Neutrophil (primary cell): ENCODE results near the gene AGRN.
"Not testable (repeated sequence)": the region's sequence is repeated elsewhere in the genome, so short reads cannot be mapped to it uniquely, and the experiment has no call there.

Experiments
- H3K27ac ChIP-seq: fragments of 200-600 bp; sonication (generic); 2 replicates; pipeline ENCODE4 v1.5.1; 2016; ENCODE audit warnings: mild to moderate bottlenecking, moderate library complexity
- H3K27me3 ChIP-seq: fragments of 200-600 bp; sonication (generic); 2 replicates; pipeline ENCODE4 v1.6.0; 2016; ENCODE audit warnings: mild to moderate bottlenecking
- H3K36me3 ChIP-seq: fragments of 200-600 bp; sonication (generic); 2 replicates; pipeline ENCODE4 v1.5.1; 2017
- H3K4me1 ChIP-seq, 2 experiments: fragments of 200-600 bp in 1 of 2; sonication (generic) in 1 of 2; 1 replicate in 1 of 2; 2 replicates in 1 of 2; pipeline versions ENCODE4 v1.5.1 to v1.6.1; 2013 to 2016; ENCODE audit warnings: low read depth in 1 of 2, low read length in 1 of 2, mild to moderate bottlenecking in 1 of 2, moderate library complexity in 1 of 2; ENCODE audit not compliant: control insufficient read depth in 1 of 2, insufficient read depth in 1 of 2
- H3K4me3 ChIP-seq, 2 experiments: fragments of 200-600 bp in 1 of 2; sonication (generic) in 1 of 2; 1 replicate in 1 of 2; 2 replicates in 1 of 2; pipeline ENCODE4 v1.5.1; 2013 to 2016; ENCODE audit warnings: low read depth in 1 of 2, low read length in 1 of 2, mild to moderate bottlenecking in 1 of 2, moderate library complexity in 1 of 2
- H3K9me3 ChIP-seq: fragments of 200-600 bp; sonication (generic); 2 replicates; pipeline ENCODE4 v1.5.1; 2016
- TF ChIP-seq, protein P1 (sequence below): fragments of 200-600 bp; sonication (generic); IDR thresholded peaks from 2 replicates; pipeline ENCODE4 v1.5.1; 2016; ENCODE audit warnings: antibody characterized with exemption

Gene AGRN

DNA sequence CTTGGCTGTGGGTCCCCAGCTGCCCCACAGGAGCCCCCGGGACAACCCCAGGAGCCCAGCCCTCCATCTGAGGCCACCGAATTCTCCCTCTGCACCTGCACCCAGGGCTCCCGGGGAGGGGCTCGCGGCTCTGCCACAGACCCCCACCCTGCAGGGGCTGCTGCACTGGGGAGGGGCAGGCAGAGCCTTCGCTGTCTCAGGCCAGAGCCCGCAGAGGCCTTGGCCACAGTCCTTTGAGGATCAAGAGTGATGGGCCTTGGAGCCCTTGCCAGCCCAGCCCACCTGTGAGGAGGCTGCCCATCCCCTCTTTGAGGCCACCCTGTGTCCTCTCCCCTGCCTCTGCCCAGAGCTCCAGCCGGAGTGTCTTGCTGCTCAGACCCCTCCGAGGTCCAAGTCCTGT, 44.6 kb upstream of the AGRN start:
- H3K36me3 ChIP-seq, result no peaks in the 10 kb centered on the region
- peaks cover 71% of the 10 kb centered on the region for H3K27me3 ChIP-seq
- H3K27ac ChIP-seq, result no peak overlapping the region
- H3K4me1 ChIP-seq, result peaks cover 3 to 5% of the 10 kb centered on the region in 2 experiments
- no peaks in the 10 kb centered on the region for H3K9me3 ChIP-seq
- H3K4me3 ChIP-seq, result no peak overlapping the region
- TF ChIP-seq, protein P1, sequence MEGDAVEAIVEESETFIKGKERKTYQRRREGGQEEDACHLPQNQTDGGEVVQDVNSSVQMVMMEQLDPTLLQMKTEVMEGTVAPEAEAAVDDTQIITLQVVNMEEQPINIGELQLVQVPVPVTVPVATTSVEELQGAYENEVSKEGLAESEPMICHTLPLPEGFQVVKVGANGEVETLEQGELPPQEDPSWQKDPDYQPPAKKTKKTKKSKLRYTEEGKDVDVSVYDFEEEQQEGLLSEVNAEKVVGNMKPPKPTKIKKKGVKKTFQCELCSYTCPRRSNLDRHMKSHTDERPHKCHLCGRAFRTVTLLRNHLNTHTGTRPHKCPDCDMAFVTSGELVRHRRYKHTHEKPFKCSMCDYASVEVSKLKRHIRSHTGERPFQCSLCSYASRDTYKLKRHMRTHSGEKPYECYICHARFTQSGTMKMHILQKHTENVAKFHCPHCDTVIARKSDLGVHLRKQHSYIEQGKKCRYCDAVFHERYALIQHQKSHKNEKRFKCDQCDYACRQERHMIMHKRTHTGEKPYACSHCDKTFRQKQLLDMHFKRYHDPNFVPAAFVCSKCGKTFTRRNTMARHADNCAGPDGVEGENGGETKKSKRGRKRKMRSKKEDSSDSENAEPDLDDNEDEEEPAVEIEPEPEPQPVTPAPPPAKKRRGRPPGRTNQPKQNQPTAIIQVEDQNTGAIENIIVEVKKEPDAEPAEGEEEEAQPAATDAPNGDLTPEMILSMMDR, result no peak

DNA sequence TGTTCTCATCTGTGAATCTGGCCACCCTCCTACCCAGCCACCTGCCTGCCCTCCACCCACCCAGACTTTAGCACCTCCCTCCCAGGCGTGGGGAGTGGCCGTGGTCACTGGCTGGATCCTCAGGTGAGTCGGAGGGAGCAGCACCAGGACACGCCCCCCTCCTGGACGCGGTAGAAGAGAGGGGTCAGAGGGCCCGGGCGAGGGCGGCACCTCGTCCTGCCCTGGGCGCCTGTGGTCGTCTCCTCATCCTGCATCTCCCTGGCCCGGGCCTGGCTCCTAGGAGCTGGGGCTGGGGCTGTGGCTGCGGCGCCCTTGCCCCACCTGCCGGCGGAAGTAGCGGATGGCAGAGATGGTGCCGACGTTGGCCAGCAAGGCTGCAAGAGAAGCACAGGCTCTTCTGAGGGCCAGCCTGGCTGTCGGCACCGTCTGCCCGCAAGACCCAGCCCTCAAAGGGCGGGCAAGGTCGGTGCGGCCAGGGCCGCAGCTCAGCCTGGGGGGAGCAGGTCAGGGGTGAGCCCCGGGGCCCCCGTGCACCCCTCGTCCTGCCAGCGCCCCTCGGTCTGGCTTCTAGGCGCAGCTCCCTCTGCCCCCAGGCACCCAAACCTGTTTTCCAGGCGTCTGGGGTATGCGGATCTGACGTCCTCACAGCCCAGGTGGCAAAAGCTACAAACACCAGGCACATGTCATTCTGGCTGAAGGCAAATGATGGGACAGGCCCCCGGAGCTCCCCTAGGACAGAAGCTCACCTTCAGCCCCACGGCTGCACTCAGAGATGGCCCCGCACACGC, 43.8 kb upstream of the AGRN start:
- TF ChIP-seq, protein P1, result no peak
- no peaks in the 10 kb centered on the region for H3K36me3 ChIP-seq
- peaks cover 71% of the 10 kb centered on the region for H3K27me3 ChIP-seq
- no peaks in the 10 kb centered on the region for H3K9me3 ChIP-seq
- H3K4me3 ChIP-seq, result no peak overlapping the region
- H3K4me1 ChIP-seq, result peaks cover 3 to 5% of the 10 kb centered on the region in 2 experiments
- H3K27ac ChIP-seq, result no peak overlapping the region

DNA sequence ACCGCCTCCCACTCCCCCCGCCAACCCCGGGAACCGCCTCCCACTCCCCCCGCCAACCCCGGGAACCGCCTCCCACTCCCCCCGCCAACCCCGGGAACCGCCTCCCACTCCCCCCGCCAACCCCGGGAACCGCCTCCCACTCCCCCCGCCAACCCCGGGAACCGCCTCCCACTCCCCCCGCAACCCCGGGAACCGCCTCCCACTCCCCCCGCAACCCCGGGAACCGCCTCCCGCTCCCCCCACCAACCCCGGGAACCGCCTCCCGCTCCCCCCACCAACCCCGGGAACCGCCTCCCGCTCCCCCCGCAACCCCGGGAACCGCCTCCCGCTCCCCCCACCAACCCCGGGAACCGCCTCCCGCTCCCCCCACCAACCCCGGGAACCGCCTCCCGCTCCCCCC, 43.1 kb upstream of the AGRN start:
- not testable (repeated sequence) for H3K27ac ChIP-seq, H3K4me1 ChIP-seq, H3K4me3 ChIP-seq, H3K36me3 ChIP-seq, H3K9me3 ChIP-seq
- peaks cover 71% of the 10 kb centered on the region for H3K27me3 ChIP-seq

- H3K27ac ChIP-seq, result no peak overlapping the region
- TF ChIP-seq, protein P1, result no peak
- H3K36me3 ChIP-seq, result no peaks in the 10 kb centered on the region
- peaks cover 71% of the 10 kb centered on the region for H3K27me3 ChIP-seq
- H3K4me1 ChIP-seq, result peaks cover 3 to 5% of the 10 kb centered on the region in 2 experiments
- no peak overlapping the region for H3K4me3 ChIP-seq
- no peaks in the 10 kb centered on the region for H3K9me3 ChIP-seq
These were observed 41.7 kb upstream of the AGRN start for GRCh38 chr1:978069-978834.

- H3K9me3 ChIP-seq, result no peaks in the 10 kb centered on the region
- H3K4me3 ChIP-seq, result no peak overlapping the region
- no peak overlapping the region for H3K27ac ChIP-seq
- H3K36me3 ChIP-seq, result no peaks in the 10 kb centered on the region
- TF ChIP-seq, protein P1, result no peak
- H3K4me1 ChIP-seq, result peaks cover 3 to 5% of the 10 kb centered on the region in 2 experiments
- H3K27me3 ChIP-seq, result peaks cover 71% of the 10 kb centered on the region
These were observed 40.8 kb upstream of the AGRN start for GRCh38 chr1:978835-979743.
